ENCODE measurements around the gene COG4.
A peak's percentile ranks its signal among the peaks of the same experiment; 100 is the strongest.

Gene COG4

DNA sequence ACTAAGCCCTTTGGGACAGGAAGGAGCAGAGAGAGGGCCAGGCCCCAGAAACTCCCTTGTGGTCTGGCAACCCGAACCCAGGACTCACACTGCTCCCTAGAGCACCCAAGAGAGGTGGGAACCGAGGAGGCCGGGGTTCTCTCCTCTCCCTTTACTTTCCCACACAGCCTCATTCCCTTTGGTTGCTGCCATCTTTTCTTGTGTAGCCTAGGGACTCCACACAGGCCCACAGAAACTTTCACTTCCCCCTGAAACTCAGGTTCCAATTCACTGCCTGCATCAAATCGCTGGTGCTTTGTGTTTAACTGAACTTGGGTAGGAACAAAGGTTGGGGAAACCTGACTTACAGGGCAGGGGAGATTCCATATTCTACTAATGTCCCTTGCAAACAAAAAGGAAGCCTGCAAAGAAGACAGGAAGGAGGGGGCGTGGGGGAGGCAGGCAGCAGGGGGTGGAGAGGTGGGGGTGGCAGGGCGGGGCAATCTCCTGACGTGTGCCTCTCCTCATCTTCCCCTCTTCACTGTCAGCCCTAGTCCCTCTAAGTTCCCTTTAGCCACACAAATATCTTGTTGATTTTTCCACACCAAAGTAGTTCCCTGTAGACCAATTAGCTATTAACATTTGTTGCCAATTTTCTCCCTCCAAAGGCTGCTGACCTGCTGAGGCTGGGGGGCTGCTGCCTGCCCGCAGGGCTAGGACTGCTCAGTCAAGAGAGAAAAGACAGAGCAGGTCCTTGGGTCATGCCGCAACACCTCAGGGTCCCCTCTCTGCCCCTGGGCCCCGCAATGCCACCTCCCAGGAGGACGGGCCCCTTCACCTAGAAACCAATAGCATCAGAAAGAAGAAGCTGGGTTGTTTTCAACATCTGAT lies 92.5 kb downstream of the COG4 start:
- peak; percentile 52 for DNase-seq

All from stimulated activated CD4-positive, alpha-beta T cell treated with anti-CD3 and anti-CD28 coated beads, Interleukin-4, amount 100 ng/mL, for 24 hours (primary cell).